HepG2 (cell line): ENCODE measurements around the gene FBLL1. TPM values are rescaled to one million over a fixed set of nuclear protein-coding genes. Genes with fewer than 3 reads are reported as not detected.
A peak's percentile ranks its signal among the peaks of the same experiment; 100 is the strongest.

Experiments
- AKAP8 ChIP-seq: sonication (generic); formaldehyde crosslinking; IDR thresholded peaks from 2 replicates; pipeline ENCODE4 v1.5.1; 2020; ENCODE audit warnings: mild to moderate bottlenecking, missing genetic modification reagents
- FOSL1 ChIP-seq: sonication (generic); formaldehyde crosslinking; IDR thresholded peaks from 2 replicates; pipeline ENCODE4 v1.9.0; 2021; ENCODE audit warnings: missing genetic modification reagents, borderline replicate concordance
- GTF2F1 ChIP-seq: fragments of 150-350 bp; IDR thresholded peaks from 2 replicates; pipeline ENCODE4 v1.6.1; 2014; ENCODE audit warnings: low read length
- IKZF1 ChIP-seq: fragments of 450-650 bp; IDR thresholded peaks from 2 replicates; pipeline ENCODE4 v1.7.1; 2016
- IRF2 ChIP-seq: IDR thresholded peaks from 2 replicates; pipeline ENCODE4 v1.6.1; 2018; ENCODE audit warnings: missing genetic modification reagents, missing compliant biosample characterization
- ZNF816 ChIP-seq: sonication (generic); formaldehyde crosslinking; IDR thresholded peaks from 2 replicates; pipeline ENCODE4 v1.8.0; 2022; ENCODE audit warnings: missing genetic modification reagents, mild to moderate bottlenecking, borderline replicate concordance
- ZSCAN20 ChIP-seq: sonication (generic); formaldehyde crosslinking; IDR thresholded peaks from 2 replicates; pipeline ENCODE4 v1.4.0; 2020; ENCODE audit warnings: missing genetic modification reagents, mild to moderate bottlenecking, borderline replicate concordance
- polyA plus RNA-seq, 8 experiments: library from polyadenylated mRNA; depleted of rRNA in 3 of 8; stranded (reverse) in 7 of 8; unstranded in 1 of 8; fragments of >200 nt; fragmentation: Illumina TruSeq in 4 of 8; extraction: Trizol in 4 of 8; gene quantifications; 2 replicates each; pipeline versions ENCODE4 v1.2.1 to v1.2.3, GENCODE V29; 2011 to 2016; ENCODE audit warnings: low read depth in 4 of 8, missing spikeins in 1 of 8, mixed read lengths in 1 of 8; ENCODE audit not compliant: insufficient read depth in 1 of 8
- total RNA-seq, 5 experiments: library from RNA; depleted of rRNA; stranded (reverse); fragments of >200 nt; fragmentation: Illumina TruSeq; extraction: Trizol; gene quantifications; 2 replicates each; pipeline ENCODE4 v1.2.3, GENCODE V29; 2016; ENCODE audit warnings: low read depth in 1 of 5
- TF ChIP-seq, protein P1 (sequence below): IDR thresholded peaks from 2 replicates; pipeline ENCODE4 v1.6.1; 2016; ENCODE audit warnings: low read depth
- TF ChIP-seq, protein P2 (sequence below): IDR thresholded peaks from 2 replicates; pipeline ENCODE4 v1.6.1; 2016
- TF ChIP-seq, protein P3 (sequence below): sonication (generic); formaldehyde crosslinking; IDR thresholded peaks from 2 replicates; pipeline ENCODE4 v1.5.0; 2020; ENCODE audit warnings: mild to moderate bottlenecking, missing genetic modification reagents, borderline replicate concordance
- TF ChIP-seq, protein P4 (sequence below): sonication (generic); formaldehyde crosslinking; IDR thresholded peaks from 2 replicates; pipeline ENCODE4 v1.4.0; 2020; ENCODE audit warnings: missing genetic modification reagents, borderline replicate concordance
- TF ChIP-seq, protein P5 (sequence below): sonication (generic); formaldehyde crosslinking; IDR thresholded peaks from 2 replicates; pipeline ENCODE4 v1.8.1; 2023; ENCODE audit warnings: missing genetic modification reagents, mild to moderate bottlenecking, borderline replicate concordance

Gene FBLL1
- total and polyA plus RNA-seq, 2 of the 13 experiments (the other 11 are each of a cell fraction or from before 2014, with no cell fraction given): 0.17 to 0.18 TPM

DNA sequence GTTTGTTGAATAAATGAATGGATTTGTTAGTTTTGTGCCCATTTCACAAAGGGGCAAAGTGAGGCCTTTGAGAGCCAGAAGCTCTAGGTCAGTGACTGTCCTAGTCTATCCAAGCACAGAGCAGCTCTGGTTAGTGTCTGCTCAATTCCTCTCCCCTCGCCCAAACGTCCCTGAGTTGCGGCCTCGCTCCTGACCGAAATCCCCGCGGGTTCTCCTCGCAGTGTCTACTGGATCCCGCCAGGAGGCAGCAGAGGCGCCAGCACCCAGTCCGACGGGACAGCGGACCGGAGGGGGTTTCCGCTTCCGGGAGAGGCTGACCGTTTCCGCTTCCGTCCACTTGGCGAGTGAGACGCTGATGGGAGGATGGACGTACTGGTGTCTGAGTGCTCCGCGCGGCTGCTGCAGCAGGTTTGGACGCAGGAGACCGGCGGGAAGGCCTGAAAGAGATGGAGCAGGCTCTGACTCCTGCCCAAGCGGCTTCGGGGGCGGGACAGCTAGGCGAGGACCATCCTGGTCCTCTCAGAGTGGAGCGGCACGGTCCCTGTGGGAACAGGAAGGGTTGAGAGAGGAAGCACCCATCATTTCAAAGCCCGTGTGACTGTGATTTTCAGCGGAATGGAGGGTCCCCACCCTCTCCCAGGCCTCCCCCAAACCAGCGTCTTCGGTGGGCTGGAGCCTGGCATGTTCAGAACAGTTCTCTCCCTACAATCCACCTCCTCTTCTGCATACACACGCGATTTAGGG, 42.8 kb upstream of the FBLL1 start, which contains the start of gene RARS1 (continued):
- TF ChIP-seq ZNF816 (CRISPR knock-in tag) (no peak), IKZF1 (no peak), FOSL1 (CRISPR knock-in tag) (0 out of 2 replicates have a peak, but pooled peaks have one; percentile 10), IRF2 (peak; percentile 97), AKAP8 (CRISPR knock-in tag) (no peak), ZSCAN20 (CRISPR knock-in tag) (no peak), GTF2F1 (no peak)
- TF ChIP-seq, protein P1, sequence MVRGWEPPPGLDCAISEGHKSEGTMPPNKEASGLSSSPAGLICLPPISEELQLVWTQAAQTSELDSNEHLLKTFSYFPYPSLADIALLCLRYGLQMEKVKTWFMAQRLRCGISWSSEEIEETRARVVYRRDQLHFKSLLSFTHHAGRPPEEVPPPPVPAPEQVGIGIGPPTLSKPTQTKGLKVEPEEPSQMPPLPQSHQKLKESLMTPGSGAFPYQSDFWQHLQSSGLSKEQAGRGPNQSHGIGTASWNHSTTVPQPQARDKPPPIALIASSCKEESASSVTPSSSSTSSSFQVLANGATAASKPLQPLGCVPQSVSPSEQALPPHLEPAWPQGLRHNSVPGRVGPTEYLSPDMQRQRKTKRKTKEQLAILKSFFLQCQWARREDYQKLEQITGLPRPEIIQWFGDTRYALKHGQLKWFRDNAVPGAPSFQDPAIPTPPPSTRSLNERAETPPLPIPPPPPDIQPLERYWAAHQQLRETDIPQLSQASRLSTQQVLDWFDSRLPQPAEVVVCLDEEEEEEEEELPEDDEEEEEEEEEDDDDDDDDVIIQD: peak; percentile 63; the same call in 1 of the 2 replicates
- TF ChIP-seq, protein P2, sequence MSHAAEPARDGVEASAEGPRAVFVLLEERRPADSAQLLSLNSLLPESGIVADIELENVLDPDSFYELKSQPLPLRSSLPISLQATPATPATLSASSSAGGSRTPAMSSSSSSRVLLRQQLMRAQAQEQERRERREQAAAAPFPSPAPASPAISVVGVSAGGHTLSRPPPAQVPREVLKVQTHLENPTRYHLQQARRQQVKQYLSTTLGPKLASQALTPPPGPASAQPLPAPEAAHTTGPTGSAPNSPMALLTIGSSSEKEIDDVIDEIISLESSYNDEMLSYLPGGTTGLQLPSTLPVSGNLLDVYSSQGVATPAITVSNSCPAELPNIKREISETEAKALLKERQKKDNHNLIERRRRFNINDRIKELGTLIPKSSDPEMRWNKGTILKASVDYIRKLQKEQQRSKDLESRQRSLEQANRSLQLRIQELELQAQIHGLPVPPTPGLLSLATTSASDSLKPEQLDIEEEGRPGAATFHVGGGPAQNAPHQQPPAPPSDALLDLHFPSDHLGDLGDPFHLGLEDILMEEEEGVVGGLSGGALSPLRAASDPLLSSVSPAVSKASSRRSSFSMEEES: no peak
- TF ChIP-seq, protein P3, sequence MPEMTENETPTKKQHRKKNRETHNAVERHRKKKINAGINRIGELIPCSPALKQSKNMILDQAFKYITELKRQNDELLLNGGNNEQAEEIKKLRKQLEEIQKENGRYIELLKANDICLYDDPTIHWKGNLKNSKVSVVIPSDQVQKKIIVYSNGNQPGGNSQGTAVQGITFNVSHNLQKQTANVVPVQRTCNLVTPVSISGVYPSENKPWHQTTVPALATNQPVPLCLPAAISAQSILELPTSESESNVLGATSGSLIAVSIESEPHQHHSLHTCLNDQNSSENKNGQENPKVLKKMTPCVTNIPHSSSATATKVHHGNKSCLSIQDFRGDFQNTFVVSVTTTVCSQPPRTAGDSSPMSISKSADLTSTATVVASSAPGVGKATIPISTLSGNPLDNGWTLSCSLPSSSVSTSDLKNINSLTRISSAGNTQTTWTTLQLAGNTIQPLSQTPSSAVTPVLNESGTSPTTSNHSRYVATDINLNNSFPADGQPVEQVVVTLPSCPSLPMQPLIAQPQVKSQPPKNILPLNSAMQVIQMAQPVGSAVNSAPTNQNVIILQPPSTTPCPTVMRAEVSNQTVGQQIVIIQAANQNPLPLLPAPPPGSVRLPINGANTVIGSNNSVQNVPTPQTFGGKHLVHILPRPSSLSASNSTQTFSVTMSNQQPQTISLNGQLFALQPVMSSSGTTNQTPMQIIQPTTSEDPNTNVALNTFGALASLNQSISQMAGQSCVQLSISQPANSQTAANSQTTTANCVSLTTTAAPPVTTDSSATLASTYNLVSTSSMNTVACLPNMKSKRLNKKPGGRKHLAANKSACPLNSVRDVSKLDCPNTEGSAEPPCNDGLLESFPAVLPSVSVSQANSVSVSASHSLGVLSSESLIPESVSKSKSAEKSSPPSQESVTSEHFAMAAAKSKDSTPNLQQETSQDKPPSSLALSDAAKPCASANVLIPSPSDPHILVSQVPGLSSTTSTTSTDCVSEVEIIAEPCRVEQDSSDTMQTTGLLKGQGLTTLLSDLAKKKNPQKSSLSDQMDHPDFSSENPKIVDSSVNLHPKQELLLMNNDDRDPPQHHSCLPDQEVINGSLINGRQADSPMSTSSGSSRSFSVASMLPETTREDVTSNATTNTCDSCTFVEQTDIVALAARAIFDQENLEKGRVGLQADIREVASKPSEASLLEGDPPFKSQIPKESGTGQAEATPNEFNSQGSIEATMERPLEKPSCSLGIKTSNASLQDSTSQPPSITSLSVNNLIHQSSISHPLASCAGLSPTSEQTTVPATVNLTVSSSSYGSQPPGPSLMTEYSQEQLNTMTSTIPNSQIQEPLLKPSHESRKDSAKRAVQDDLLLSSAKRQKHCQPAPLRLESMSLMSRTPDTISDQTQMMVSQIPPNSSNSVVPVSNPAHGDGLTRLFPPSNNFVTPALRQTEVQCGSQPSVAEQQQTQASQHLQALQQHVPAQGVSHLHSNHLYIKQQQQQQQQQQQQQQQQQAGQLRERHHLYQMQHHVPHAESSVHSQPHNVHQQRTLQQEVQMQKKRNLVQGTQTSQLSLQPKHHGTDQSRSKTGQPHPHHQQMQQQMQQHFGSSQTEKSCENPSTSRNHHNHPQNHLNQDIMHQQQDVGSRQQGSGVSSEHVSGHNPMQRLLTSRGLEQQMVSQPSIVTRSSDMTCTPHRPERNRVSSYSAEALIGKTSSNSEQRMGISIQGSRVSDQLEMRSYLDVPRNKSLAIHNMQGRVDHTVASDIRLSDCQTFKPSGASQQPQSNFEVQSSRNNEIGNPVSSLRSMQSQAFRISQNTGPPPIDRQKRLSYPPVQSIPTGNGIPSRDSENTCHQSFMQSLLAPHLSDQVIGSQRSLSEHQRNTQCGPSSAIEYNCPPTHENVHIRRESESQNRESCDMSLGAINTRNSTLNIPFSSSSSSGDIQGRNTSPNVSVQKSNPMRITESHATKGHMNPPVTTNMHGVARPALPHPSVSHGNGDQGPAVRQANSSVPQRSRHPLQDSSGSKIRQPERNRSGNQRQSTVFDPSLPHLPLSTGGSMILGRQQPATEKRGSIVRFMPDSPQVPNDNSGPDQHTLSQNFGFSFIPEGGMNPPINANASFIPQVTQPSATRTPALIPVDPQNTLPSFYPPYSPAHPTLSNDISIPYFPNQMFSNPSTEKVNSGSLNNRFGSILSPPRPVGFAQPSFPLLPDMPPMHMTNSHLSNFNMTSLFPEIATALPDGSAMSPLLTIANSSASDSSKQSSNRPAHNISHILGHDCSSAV (CRISPR knock-in tag): 0 out of 2 replicates have a peak, but pooled peaks have one; percentile 63
- TF ChIP-seq, protein P4, sequence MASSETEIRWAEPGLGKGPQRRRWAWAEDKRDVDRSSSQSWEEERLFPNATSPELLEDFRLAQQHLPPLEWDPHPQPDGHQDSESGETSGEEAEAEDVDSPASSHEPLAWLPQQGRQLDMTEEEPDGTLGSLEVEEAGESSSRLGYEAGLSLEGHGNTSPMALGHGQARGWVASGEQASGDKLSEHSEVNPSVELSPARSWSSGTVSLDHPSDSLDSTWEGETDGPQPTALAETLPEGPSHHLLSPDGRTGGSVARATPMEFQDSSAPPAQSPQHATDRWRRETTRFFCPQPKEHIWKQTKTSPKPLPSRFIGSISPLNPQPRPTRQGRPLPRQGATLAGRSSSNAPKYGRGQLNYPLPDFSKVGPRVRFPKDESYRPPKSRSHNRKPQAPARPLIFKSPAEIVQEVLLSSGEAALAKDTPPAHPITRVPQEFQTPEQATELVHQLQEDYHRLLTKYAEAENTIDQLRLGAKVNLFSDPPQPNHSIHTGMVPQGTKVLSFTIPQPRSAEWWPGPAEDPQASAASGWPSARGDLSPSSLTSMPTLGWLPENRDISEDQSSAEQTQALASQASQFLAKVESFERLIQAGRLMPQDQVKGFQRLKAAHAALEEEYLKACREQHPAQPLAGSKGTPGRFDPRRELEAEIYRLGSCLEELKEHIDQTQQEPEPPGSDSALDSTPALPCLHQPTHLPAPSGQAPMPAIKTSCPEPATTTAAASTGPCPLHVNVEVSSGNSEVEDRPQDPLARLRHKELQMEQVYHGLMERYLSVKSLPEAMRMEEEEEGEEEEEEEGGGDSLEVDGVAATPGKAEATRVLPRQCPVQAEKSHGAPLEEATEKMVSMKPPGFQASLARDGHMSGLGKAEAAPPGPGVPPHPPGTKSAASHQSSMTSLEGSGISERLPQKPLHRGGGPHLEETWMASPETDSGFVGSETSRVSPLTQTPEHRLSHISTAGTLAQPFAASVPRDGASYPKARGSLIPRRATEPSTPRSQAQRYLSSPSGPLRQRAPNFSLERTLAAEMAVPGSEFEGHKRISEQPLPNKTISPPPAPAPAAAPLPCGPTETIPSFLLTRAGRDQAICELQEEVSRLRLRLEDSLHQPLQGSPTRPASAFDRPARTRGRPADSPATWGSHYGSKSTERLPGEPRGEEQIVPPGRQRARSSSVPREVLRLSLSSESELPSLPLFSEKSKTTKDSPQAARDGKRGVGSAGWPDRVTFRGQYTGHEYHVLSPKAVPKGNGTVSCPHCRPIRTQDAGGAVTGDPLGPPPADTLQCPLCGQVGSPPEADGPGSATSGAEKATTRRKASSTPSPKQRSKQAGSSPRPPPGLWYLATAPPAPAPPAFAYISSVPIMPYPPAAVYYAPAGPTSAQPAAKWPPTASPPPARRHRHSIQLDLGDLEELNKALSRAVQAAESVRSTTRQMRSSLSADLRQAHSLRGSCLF (CRISPR knock-in tag): no peak
- TF ChIP-seq, protein P5, sequence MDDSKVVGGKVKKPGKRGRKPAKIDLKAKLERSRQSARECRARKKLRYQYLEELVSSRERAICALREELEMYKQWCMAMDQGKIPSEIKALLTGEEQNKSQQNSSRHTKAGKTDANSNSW (CRISPR knock-in tag): no peak
